A673 (cell line): ENCODE results near the gene IL6.

Source experiments
- EZH2 ChIP-seq: fragments of 200-600 bp; sonication (generic); IDR thresholded peaks from 2 replicates; pipeline ENCODE4 v1.6.1; 2017; ENCODE audit warnings: borderline replicate concordance, low read depth, mild to moderate bottlenecking, mixed read lengths, antibody characterized with exemption, low read length; ENCODE audit not compliant: poor library complexity, severe bottlenecking
- TF ChIP-seq, protein P1 (sequence below): fragments of 300-800, 200-600 bp; sonication (generic); conservative IDR thresholded peaks from 2 replicates; pipeline ENCODE4 v1.5.1; 2017; ENCODE audit warnings: low read depth, mild to moderate bottlenecking, antibody characterized with exemption, low read length, moderate library complexity, mixed read lengths

DNA sequence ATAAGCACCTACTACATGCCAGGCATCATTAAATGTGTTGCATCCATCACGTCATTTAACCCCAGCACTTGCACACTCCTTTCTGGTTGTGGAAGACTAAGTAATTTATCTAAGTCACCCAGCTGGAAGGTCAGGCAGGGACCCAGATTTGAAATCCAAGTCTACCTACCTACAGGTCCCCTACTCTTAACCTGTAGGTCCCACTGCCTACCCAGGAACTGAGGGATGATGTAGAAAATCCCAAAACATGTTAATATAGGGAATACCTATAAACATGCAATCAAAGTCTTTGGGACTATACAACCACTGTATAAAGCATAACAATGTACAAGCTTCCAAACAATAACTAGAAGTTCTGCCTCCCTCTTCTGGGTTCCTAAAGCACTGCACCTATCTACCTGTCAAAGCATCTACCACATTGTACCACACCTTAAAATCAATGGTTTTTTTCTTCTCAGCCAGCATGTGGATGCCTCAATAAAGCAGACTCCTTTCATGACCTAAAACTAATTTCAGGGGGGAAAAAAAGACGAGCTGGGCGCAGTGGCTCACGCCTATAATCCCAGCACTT lies 5.6 kb downstream of the IL6 start:
- TF ChIP-seq, protein P1, sequence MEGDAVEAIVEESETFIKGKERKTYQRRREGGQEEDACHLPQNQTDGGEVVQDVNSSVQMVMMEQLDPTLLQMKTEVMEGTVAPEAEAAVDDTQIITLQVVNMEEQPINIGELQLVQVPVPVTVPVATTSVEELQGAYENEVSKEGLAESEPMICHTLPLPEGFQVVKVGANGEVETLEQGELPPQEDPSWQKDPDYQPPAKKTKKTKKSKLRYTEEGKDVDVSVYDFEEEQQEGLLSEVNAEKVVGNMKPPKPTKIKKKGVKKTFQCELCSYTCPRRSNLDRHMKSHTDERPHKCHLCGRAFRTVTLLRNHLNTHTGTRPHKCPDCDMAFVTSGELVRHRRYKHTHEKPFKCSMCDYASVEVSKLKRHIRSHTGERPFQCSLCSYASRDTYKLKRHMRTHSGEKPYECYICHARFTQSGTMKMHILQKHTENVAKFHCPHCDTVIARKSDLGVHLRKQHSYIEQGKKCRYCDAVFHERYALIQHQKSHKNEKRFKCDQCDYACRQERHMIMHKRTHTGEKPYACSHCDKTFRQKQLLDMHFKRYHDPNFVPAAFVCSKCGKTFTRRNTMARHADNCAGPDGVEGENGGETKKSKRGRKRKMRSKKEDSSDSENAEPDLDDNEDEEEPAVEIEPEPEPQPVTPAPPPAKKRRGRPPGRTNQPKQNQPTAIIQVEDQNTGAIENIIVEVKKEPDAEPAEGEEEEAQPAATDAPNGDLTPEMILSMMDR = no peak
- TF ChIP-seq EZH2 = no peak
